ENCODE measurements around the gene TRIM31. TPM values are rescaled to one million over a fixed set of nuclear protein-coding genes. Genes with fewer than 3 reads are reported as not detected.
"Not testable (repeated sequence)": the region's sequence is repeated elsewhere in the genome, so short reads cannot be mapped to it uniquely, and the experiment has no call there.

TRIM31 gene
- total RNA-seq, 1 donor from 2014 or later: not detected

DNA sequence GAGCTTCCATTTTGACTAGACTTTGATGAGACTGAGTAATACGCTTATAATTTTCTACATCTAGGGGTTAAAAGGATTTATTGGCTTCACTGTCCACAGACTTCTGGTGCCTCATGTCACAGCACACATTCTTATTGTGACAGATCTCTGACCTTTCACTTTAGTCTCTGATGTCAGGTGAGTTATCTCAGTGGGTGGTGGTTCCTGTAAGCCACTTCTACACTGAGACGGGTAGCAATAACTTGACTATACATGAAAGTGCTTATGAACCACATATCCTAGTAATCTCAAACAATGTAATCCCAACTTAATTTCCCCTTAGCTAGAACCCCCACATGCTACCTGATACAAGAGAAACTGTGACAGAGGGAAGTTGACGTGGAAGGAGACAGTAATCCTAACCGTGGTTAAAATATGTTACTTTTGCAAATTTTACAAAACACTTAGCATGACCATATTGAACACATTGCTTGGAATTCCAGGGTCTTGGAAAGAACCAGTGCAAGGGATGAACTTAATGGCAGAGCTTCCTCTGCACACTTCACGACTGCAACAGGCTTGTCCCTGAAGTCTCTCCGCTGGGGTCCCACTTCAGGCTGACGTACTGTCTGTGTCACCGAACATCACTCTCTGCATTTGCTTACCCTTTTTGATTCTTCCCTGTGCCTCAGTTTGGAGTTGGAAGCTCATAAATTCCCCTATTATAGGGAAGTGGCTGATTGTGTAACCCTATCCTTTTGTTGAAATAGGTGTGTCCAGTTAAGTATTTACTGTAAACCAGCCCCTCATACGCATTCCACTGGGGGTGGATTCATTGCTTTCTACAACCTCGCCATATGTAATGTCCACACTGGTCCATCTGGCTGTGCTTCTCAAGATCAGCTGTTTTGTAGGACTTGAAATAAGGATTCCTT lies 16.6 kb upstream of the TRIM31 start:
- no peaks in the 10 kb centered on the region for H3K36me3 Mint-ChIP-seq (ENCODE audit: low read depth)
- no peak overlapping the region for H3K27ac Mint-ChIP-seq (ENCODE audit: unreplicated experiment)
- H3K9me3 Mint-ChIP-seq: no peaks in the 10 kb centered on the region
- no peak for DNase-seq (ENCODE audit: low read depth, low spot score)
- H3K4me1 Mint-ChIP-seq: no peaks in the 10 kb centered on the region
- no peak overlapping the region for H3K4me3 Mint-ChIP-seq
- TF ChIP-seq, protein P1, sequence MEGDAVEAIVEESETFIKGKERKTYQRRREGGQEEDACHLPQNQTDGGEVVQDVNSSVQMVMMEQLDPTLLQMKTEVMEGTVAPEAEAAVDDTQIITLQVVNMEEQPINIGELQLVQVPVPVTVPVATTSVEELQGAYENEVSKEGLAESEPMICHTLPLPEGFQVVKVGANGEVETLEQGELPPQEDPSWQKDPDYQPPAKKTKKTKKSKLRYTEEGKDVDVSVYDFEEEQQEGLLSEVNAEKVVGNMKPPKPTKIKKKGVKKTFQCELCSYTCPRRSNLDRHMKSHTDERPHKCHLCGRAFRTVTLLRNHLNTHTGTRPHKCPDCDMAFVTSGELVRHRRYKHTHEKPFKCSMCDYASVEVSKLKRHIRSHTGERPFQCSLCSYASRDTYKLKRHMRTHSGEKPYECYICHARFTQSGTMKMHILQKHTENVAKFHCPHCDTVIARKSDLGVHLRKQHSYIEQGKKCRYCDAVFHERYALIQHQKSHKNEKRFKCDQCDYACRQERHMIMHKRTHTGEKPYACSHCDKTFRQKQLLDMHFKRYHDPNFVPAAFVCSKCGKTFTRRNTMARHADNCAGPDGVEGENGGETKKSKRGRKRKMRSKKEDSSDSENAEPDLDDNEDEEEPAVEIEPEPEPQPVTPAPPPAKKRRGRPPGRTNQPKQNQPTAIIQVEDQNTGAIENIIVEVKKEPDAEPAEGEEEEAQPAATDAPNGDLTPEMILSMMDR (conservative IDR thresholded peaks at IDR 0.05): no peak
- peaks cover 92% of the 10 kb centered on the region for H3K27me3 Mint-ChIP-seq (ENCODE audit: low read depth)

DNA sequence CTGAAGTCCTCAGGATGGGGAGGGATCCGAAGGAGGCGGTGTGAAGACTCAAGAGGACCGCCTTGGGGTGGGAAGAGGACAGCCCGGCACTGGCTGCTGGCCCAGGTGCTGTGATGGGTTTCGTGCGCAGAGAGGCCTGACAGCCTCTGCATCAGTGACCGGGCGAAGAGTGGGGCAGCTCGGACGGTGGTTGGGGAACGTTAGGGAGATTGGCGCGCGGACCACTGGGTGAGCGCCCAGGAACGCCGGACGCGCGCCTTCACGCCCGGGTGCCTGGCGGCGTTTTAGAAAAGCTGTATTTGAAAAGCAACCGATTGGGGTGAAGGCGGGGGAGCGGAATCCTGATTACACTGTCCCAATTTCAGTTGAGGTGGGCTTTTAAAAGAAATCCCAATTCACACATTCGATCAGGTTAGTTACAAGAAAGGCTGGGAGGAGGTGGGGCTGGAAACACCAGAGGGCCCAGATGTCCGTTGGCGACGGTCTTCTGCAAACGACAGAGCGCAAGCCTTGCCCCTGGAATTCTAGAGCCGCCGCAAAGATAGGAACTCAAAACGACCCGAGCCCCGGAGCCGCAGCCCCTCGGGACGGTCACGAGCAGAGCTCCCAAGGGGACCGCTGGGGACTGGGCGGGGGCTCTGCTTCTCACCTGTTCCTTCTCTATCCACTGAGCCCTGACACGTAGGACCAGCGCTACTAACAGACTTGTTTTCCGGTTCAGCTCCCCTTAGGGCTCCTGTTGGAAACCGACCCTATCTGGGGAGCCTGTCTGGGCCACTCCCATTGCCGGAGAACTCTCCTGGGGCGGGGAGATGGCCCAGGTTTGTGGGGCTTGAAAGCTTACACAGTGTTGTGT lies 14.6 kb upstream of the TRIM31 start:
- no peaks in the 10 kb centered on the region for H3K9me3 Mint-ChIP-seq
- DNase-seq (ENCODE audit: low read depth, low spot score): no peak
- H3K27ac Mint-ChIP-seq (ENCODE audit: unreplicated experiment): no peak overlapping the region
- peak overlapping the region; percentile 37 for H3K4me3 Mint-ChIP-seq
- H3K36me3 Mint-ChIP-seq (ENCODE audit: low read depth): no peaks in the 10 kb centered on the region
- peaks cover 93% of the 10 kb centered on the region for H3K27me3 Mint-ChIP-seq (ENCODE audit: low read depth)
- TF ChIP-seq, protein P1 (conservative IDR thresholded peaks at IDR 0.05): no peak
- H3K4me1 Mint-ChIP-seq: no peaks in the 10 kb centered on the region

DNA sequence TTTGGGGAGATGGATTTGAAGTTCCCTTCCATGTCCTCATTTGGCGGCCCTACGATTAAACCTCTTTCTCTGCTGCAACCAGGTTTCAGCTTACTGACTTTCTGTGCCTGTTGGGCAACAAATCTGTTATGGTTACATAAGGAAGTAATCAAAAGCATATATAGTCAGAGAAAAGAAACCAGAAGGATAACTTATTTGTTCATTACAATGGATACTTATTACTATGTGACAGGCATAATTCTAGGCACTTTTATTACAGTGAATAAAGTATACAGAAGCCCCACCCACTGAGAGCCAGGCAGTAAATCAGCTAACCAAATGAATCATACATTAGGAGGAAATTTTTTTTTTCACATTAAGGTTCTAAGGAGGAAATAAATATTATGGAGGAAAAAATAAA lies 9.6 kb upstream of the TRIM31 start:
- H3K27me3 Mint-ChIP-seq (ENCODE audit: low read depth): peaks cover 84% of the 10 kb centered on the region
- no peak overlapping the region for H3K4me3 Mint-ChIP-seq
- no peak overlapping the region for H3K27ac Mint-ChIP-seq (ENCODE audit: unreplicated experiment)
- H3K36me3 Mint-ChIP-seq (ENCODE audit: low read depth): no peaks in the 10 kb centered on the region
- TF ChIP-seq, protein P1 (conservative IDR thresholded peaks at IDR 0.05): no peak
- no peaks in the 10 kb centered on the region for H3K9me3 Mint-ChIP-seq
- H3K4me1 Mint-ChIP-seq: no peaks in the 10 kb centered on the region
- DNase-seq (ENCODE audit: low read depth, low spot score): no peak

DNA sequence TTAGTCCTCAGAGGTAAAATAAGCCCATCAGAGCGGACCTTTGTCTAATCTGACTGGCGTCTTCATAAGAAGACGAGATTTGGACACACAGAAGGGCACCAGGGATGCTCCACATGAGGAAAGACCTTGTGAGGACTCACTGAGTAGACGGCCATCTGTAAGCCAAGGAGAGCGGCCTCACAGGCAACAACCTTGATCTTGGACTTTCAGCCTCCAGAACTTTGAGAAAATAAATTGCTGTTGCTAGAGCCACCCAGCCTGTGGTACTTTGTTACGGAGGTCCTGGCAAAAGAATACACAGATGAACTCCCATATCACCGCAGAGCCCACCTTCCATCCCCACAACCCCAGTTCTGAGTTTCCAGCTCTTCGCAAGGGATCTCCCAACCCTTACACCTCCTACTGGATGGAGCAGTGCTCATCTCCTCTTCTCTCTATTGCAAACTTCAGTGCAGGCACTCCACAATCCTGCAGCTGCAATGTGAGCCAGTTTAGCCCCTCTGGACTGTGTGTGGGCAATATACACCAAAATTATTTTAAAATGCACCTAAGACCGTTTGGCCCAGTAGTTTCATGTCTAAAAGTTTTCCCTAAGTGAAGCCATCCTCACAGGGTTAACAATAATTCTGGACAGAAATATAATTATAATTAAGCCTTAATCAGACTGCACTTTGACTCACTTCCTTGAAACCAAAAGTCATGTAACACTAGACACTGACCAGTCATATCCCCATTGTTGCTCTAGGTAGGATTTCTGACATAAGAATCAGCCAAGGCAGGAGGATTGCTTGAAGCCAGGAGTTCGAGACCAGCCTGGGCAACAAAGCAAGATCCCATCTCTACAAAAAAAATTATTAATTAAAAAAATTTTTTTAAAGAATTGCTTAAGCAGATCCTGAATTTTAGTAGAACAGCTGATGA lies 8.8 kb upstream of the TRIM31 start:
- DNase-seq (ENCODE audit: low read depth, low spot score): no peak
- peaks cover 76% of the 10 kb centered on the region for H3K27me3 Mint-ChIP-seq (ENCODE audit: low read depth)
- H3K9me3 Mint-ChIP-seq: no peaks in the 10 kb centered on the region
- TF ChIP-seq, protein P1 (conservative IDR thresholded peaks at IDR 0.05): no peak
- H3K4me1 Mint-ChIP-seq: no peaks in the 10 kb centered on the region
- no peak overlapping the region for H3K4me3 Mint-ChIP-seq
- H3K27ac Mint-ChIP-seq (ENCODE audit: unreplicated experiment): no peak overlapping the region
- no peaks in the 10 kb centered on the region for H3K36me3 Mint-ChIP-seq (ENCODE audit: low read depth)

DNA sequence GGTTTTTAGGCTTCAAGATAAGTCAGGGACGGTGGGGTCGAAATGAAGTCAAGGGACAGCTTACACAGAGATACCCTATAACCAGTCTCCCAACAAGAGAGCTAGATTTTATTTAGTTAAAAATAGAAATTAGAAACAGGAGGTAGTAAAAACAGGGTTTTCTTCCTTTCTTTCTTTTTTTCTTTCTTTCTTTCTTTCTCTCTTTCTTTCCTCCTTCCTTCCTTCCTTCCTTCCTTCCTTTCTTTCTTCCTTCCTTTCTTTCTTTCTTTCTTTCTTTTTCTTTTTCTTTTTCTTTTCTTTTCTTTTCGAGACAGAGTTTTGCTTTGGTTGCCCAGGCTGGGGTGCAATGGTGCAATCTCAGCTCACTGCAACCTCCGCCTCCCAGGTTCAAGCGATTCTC lies 5.8 kb upstream of the TRIM31 start:
- H3K4me1 Mint-ChIP-seq; H3K27ac Mint-ChIP-seq (ENCODE audit: unreplicated experiment); H3K4me3 Mint-ChIP-seq; DNase-seq (ENCODE audit: low read depth, low spot score); H3K9me3 Mint-ChIP-seq; H3K36me3 Mint-ChIP-seq (ENCODE audit: low read depth): not testable (repeated sequence)
- H3K27me3 Mint-ChIP-seq (ENCODE audit: low read depth): peaks cover 75% of the 10 kb centered on the region

Measured in neural crest cell (in vitro differentiated cells).